Measurements from ENCODE around the gene KLF16. TPM values are rescaled to one million over a fixed set of nuclear protein-coding genes. Genes with fewer than 3 reads are reported as not detected.

The KLF16 gene
- total RNA-seq: 10 to 100 TPM in 3 of 4 donors, 1 to 10 TPM in 1; 9.0 to 18.3 (median 11.6) TPM

GRCh38 chr19:1863328-1863637 is at the start of gene KLF16:
Gene KLF16, minus strand, starts transcription at chr19:1863579. Its CDS starts 82 bp downstream, at chr19:1863497.
- Histone ChIP-seq H3K36me3 (no peaks in the 10 kb centered on the region), H3K4me1 (peaks cover 41 to 55% (median 47%) of the 10 kb centered on the region in 4 donors), H3K9me3 (no peaks in the 10 kb centered on the region), H3K27ac (peak within 1 kb of the TSS; percentile 91 to 96 (median 94)), H3K4me3 (peak within 1 kb of the TSS; percentile 71 to 81 (median 76)), H3K27me3 (no peaks in the 10 kb centered on the region)
- 0% methylated on average over 21 of the region's 63 CpGs; no CpG with 5 or more reads in 1 of the 2 donors for WGBS, 2 donors (ENCODE audit: low coverage in 1 of 2)
- intact Hi-C loops (cut with DNase I; ENCODE audit: low total_unique reads): no loop called here
- no peak for DNase-seq
- in situ Hi-C loops (cut with MboI; ENCODE audit: low pct_ligation_motif_present in 1 of 4, low pct_unique_long_range_greater_than_20kb in 1 of 4, low sequenced_read_pairs in 3 of 4): no loop called here
- TF ChIP-seq POLR2AphosphoS5 (IDR thresholded peaks at IDR 0.05) (peak in 2 of 3 donors; percentile 35 to 43), EP300 (IDR thresholded peaks at IDR 0.05; ENCODE audit: low read depth) (no peak)

DNA sequence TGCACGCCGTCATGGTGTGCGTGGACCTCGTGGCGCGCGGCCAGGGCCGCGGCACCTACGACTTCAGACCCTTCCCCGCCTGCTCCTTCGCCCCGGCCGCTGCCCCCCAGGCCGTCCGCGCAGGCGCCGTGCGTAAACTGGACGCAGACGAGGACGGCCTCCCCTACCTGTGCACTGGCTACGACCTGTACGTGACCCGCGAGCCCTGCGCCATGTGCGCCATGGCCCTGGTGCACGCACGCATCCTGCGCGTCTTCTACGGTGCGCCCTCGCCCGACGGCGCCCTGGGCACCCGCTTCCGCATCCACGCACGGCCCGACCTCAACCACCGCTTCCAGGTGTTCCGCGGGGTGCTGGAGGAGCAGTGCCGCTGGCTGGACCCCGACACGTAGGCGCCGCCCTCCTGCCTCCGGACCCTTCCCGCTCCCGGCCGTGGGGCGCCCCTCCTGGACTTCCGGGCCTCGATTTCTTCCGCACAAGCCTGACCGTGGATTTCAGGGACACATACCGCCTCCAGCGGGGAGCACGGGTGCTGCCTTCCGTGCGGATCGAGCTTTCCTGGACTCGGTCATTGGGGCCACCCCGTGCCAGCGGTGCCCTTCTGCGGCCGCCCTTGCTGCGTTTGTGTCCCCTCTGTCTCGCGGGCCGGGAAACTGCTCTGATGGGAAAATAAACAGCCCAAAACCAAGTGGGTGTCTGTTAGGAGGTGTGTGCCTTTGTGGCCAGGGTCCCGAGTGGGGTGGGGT is 49.6 kb upstream of the KLF16 start:
- 97 to 98% methylated on average over 40 to 77 of the region's 77 CpGs for WGBS, 2 donors (ENCODE audit: low coverage in 1 of 2)
- DNase-seq: no peak
- Histone ChIP-seq H3K27me3 (no peaks in the 10 kb centered on the region), H3K4me1 (peaks cover 11 to 32% (median 25%) of the 10 kb centered on the region in 4 donors), H3K27ac (peak overlapping the region in 1 of 4 donors; percentile 56), H3K36me3 (peaks cover 0 to 9% (median 3%) of the 10 kb centered on the region in 4 donors), H3K9me3 (no peaks in the 10 kb centered on the region), H3K4me3 (no peak overlapping the region)
- in situ Hi-C loops (cut with MboI; ENCODE audit: low pct_ligation_motif_present in 1 of 4, low pct_unique_long_range_greater_than_20kb in 1 of 4, low sequenced_read_pairs in 3 of 4) (no loop called here), intact Hi-C loops (cut with DNase I; ENCODE audit: low total_unique reads) (no loop called here)
- TF ChIP-seq, protein P1, sequence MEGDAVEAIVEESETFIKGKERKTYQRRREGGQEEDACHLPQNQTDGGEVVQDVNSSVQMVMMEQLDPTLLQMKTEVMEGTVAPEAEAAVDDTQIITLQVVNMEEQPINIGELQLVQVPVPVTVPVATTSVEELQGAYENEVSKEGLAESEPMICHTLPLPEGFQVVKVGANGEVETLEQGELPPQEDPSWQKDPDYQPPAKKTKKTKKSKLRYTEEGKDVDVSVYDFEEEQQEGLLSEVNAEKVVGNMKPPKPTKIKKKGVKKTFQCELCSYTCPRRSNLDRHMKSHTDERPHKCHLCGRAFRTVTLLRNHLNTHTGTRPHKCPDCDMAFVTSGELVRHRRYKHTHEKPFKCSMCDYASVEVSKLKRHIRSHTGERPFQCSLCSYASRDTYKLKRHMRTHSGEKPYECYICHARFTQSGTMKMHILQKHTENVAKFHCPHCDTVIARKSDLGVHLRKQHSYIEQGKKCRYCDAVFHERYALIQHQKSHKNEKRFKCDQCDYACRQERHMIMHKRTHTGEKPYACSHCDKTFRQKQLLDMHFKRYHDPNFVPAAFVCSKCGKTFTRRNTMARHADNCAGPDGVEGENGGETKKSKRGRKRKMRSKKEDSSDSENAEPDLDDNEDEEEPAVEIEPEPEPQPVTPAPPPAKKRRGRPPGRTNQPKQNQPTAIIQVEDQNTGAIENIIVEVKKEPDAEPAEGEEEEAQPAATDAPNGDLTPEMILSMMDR (IDR thresholded peaks at IDR 0.05): no peak
- TF ChIP-seq POLR2A (IDR thresholded peaks at IDR 0.05) (no peak), POLR2AphosphoS5 (IDR thresholded peaks at IDR 0.05) (no peak), EP300 (IDR thresholded peaks at IDR 0.05; ENCODE audit: low read depth) (no peak)

DNA sequence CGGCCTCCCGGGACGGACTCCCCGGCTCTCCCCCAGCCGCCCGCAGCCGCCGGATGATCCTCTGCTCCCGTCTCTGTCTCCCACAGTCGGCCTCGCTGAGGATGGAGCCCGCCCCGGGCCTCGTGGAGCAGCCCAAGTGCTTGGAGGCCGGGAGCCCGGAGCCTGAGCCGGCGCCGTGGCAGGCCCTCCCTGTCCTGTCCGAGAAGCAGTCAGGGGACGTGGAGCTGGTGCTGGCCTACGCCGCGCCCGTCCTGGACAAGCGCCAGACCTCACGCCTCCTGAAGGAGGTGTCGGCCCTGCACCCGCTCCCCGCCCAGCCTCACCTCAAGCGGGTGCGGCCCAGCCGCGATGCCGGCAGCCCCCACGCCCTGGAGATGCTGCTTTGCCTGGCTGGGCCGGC is 48.6 kb upstream of the KLF16 start:
- H3K9me3 ChIP-seq: no peaks in the 10 kb centered on the region
- in situ Hi-C loops (cut with MboI; ENCODE audit: low pct_ligation_motif_present in 1 of 4, low pct_unique_long_range_greater_than_20kb in 1 of 4, low sequenced_read_pairs in 3 of 4) (no loop called here), intact Hi-C loops (cut with DNase I; ENCODE audit: low total_unique reads) (no loop called here)
- H3K36me3 ChIP-seq: peaks cover 0 to 9% (median 2%) of the 10 kb centered on the region in 4 donors
- peak overlapping the region in 3 of 4 donors; percentile 56 to 64 (median 57) for H3K27ac ChIP-seq
- H3K4me3 ChIP-seq: no peak overlapping the region
- 69% methylated on average over 17 of the region's 37 CpGs; no CpG with 5 or more reads in 1 of the 2 donors for WGBS, 2 donors (ENCODE audit: low coverage in 1 of 2)
- H3K27me3 ChIP-seq: no peaks in the 10 kb centered on the region
- peaks cover 11 to 41% (median 31%) of the 10 kb centered on the region in 4 donors for H3K4me1 ChIP-seq
- TF ChIP-seq POLR2AphosphoS5 (IDR thresholded peaks at IDR 0.05) (peak; percentile 40 to 59 (median 59)), EP300 (IDR thresholded peaks at IDR 0.05; ENCODE audit: low read depth) (no peak), POLR2A (IDR thresholded peaks at IDR 0.05) (peak; percentile 73)
- peak; percentile 89 for DNase-seq

DNA sequence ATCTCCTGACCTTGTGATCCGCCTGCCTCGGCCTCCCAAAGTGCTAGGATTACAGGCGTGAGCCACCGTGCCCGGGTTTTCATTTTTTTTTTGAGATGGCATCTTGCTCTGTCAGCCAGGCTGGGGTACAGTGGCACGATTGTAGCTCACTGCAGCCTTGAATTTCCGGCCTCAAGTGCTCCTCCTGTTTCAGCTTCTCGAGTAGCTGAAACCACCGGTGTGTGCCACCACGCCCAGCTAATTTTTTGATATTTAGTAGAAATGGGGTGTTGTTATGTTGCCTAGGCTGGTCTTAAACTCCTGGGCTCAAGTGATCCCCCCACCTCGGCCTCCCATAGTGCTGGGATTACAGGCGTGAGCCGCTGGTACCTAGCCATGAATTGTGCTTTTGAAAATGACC is 47.7 kb upstream of the KLF16 start:
- whole genome bisulfite sequencing, 2 donors (ENCODE audit: low coverage in 1 of 2): 97% methylated on average over 13 of the region's 13 CpGs; no CpG with 5 or more reads in 1 of the 2 donors
- intact Hi-C loops (cut with DNase I; ENCODE audit: low total_unique reads) (no loop called here), in situ Hi-C loops (cut with MboI; ENCODE audit: low pct_ligation_motif_present in 1 of 4, low pct_unique_long_range_greater_than_20kb in 1 of 4, low sequenced_read_pairs in 3 of 4) (no loop called here)
- Histone ChIP-seq H3K4me3 (no peak overlapping the region), H3K4me1 (peaks cover 11 to 50% (median 40%) of the 10 kb centered on the region in 4 donors), H3K36me3 (peaks cover 0 to 9% (median 2%) of the 10 kb centered on the region in 4 donors), H3K9me3 (no peaks in the 10 kb centered on the region), H3K27ac (no peak overlapping the region), H3K27me3 (no peaks in the 10 kb centered on the region)
- DNase-seq: no peak
- TF ChIP-seq EP300 (IDR thresholded peaks at IDR 0.05; ENCODE audit: low read depth) (no peak), POLR2AphosphoS5 (IDR thresholded peaks at IDR 0.05) (no peak), POLR2A (IDR thresholded peaks at IDR 0.05) (no peak)
- TF ChIP-seq, protein P1 (IDR thresholded peaks at IDR 0.05): no peak

- peaks cover 11 to 56% (median 45%) of the 10 kb centered on the region in 4 donors for H3K4me1 ChIP-seq
- no peaks in the 10 kb centered on the region for H3K9me3 ChIP-seq
- no peak for TF ChIP-seq POLR2AphosphoS5 (IDR thresholded peaks at IDR 0.05)
- TF ChIP-seq EP300 (IDR thresholded peaks at IDR 0.05; ENCODE audit: low read depth): no peak
- TF ChIP-seq POLR2A (IDR thresholded peaks at IDR 0.05): no peak
- TF ChIP-seq, protein P1 (IDR thresholded peaks at IDR 0.05): no peak
- peaks cover 0 to 9% (median 2%) of the 10 kb centered on the region in 4 donors for H3K36me3 ChIP-seq
- WGBS, 2 donors (ENCODE audit: low coverage in 1 of 2): 93% methylated on average over 10 of the region's 10 CpGs; no CpG with 5 or more reads in 1 of the 2 donors
- DNase-seq: no peak
- intact Hi-C loops (cut with DNase I; ENCODE audit: low total_unique reads): no loop called here
- H3K4me3 ChIP-seq: no peak overlapping the region
- H3K27me3 ChIP-seq: no peaks in the 10 kb centered on the region
- H3K27ac ChIP-seq: no peak overlapping the region
- in situ Hi-C loops (cut with MboI; ENCODE audit: low pct_ligation_motif_present in 1 of 4, low pct_unique_long_range_greater_than_20kb in 1 of 4, low sequenced_read_pairs in 3 of 4): no loop called here
Observed at GRCh38 chr19:1910177-1910576, 46.8 kb upstream of the KLF16 start.
